ENCODE results near the gene COL11A2. TPM values are rescaled to one million over a fixed set of nuclear protein-coding genes. Genes with fewer than 3 reads are reported as not detected.
A peak's percentile ranks its signal among the peaks of the same experiment; 100 is the strongest.
"Not testable (repeated sequence)": the region's sequence is repeated elsewhere in the genome, so short reads cannot be mapped to it uniquely, and the experiment has no call there.

Gene COL11A2
- total RNA-seq, 5 donors from 2014 or later (not counting 1 experiment from before 2014, with no cell fraction given): 1.3 to 9.7 (median 2.7) TPM

GRCh38 chr6:33154349-33154748, 37.9 kb downstream of the COL11A2 start:
- Histone ChIP-seq H3K4me1 (ENCODE audit: control insufficient read depth in 1 of 2, extremely low read depth in 1 of 2, insufficient read depth in 2 of 2, low read length in 2 of 2) (no peaks in the 10 kb centered on the region), H3K9me3 (no peaks in the 10 kb centered on the region), H3K27ac (ENCODE audit: low read length) (no peak overlapping the region), H3K36me3 (ENCODE audit: control insufficient read depth in 2 of 2, extremely low read depth in 1 of 2, insufficient read depth in 1 of 2, low read length in 1 of 2) (no peaks in the 10 kb centered on the region), H3K4me3 (ENCODE audit: control insufficient read depth in 1 of 2, extremely low read depth in 1 of 2, low read length in 1 of 2) (no peak overlapping the region), H3K27me3 (replicated peaks in 1 of 2; ENCODE audit: control insufficient read depth in 2 of 2, extremely low read depth in 1 of 2, insufficient read depth in 2 of 2, low read length in 1 of 2) (peaks cover 0 to 17% of the 10 kb centered on the region in 2 experiments)
- Mint-ChIP-seq H3K4me1 (no peaks in the 10 kb centered on the region), H3K36me3 (no peaks in the 10 kb centered on the region), H3K27ac (no peak overlapping the region), H3K9me3 (peaks cover 4 to 11% (median 8%) of the 10 kb centered on the region in 3 donors), H3K27me3 (peaks cover 16 to 17% of the 10 kb centered on the region in 2 donors), H3K4me3 (no peak overlapping the region)
- ChIA-PET CTCF (interaction anchor here in 1 of 2 donors (0.8 kb wide), 1 partner anchor 28 kb away, joined by 3 read pairs; no protein-coding TSS in a partner anchor), POLR2A (no interaction called here)
- no peak for ATAC-seq (replicated peaks in 1 of 4)
- 83% methylated on average over 4 of the region's 4 CpGs for WGBS (ENCODE audit: insufficient coverage)
- DNase-seq: no peak

- Mint-ChIP-seq H3K4me3 (no peak overlapping the region), H3K9me3 (peaks cover 4 to 11% (median 8%) of the 10 kb centered on the region in 3 donors), H3K4me1 (peaks cover 0 to 1% (median 0%) of the 10 kb centered on the region in 3 donors), H3K36me3 (no peaks in the 10 kb centered on the region), H3K27ac (no peak overlapping the region), H3K27me3 (peaks cover 16 to 18% of the 10 kb centered on the region in 2 donors)
- H3K36me3 ChIP-seq (ENCODE audit: control insufficient read depth in 2 of 2, extremely low read depth in 1 of 2, insufficient read depth in 1 of 2, low read length in 1 of 2): no peaks in the 10 kb centered on the region
- H3K27ac ChIP-seq (ENCODE audit: low read length): no peak overlapping the region
- H3K27me3 ChIP-seq (replicated peaks in 1 of 2; ENCODE audit: control insufficient read depth in 2 of 2, extremely low read depth in 1 of 2, insufficient read depth in 2 of 2, low read length in 1 of 2): peaks cover 0 to 21% of the 10 kb centered on the region in 2 experiments
- no peak overlapping the region for H3K4me3 ChIP-seq (ENCODE audit: control insufficient read depth in 1 of 2, extremely low read depth in 1 of 2, low read length in 1 of 2)
- no peak for ATAC-seq (replicated peaks in 1 of 4)
- H3K9me3 ChIP-seq: no peaks in the 10 kb centered on the region
- ChIA-PET POLR2A (interaction anchor here in 1 of 2 donors (0.9 kb wide), 1 partner anchor 179 kb away, joined by 5 read pairs; no protein-coding TSS in a partner anchor), CTCF (interaction anchor here in 1 of 2 donors (0.7 kb wide), 1 partner anchor 107 kb away, joined by 3 read pairs; no protein-coding TSS in a partner anchor)
- H3K4me1 ChIP-seq (ENCODE audit: control insufficient read depth in 1 of 2, extremely low read depth in 1 of 2, insufficient read depth in 2 of 2, low read length in 2 of 2): no peaks in the 10 kb centered on the region
- WGBS (ENCODE audit: insufficient coverage): no CpG with 5 or more reads among the region's 1 CpG
- DNase-seq: no peak
Measured at GRCh38 chr6:33151050-33151449, 41.2 kb downstream of the COL11A2 start.

- not testable (repeated sequence) for H3K27ac ChIP-seq (ENCODE audit: low read length); H3K4me1 ChIP-seq (ENCODE audit: control insufficient read depth in 1 of 2, extremely low read depth in 1 of 2, insufficient read depth in 2 of 2, low read length in 2 of 2); H3K4me3 Mint-ChIP-seq; ATAC-seq (replicated peaks in 1 of 4); H3K36me3 ChIP-seq (ENCODE audit: control insufficient read depth in 2 of 2, extremely low read depth in 1 of 2, insufficient read depth in 1 of 2, low read length in 1 of 2); DNase-seq; H3K4me1 Mint-ChIP-seq; H3K36me3 Mint-ChIP-seq; H3K9me3 ChIP-seq; H3K27ac Mint-ChIP-seq; H3K4me3 ChIP-seq (ENCODE audit: control insufficient read depth in 1 of 2, extremely low read depth in 1 of 2, low read length in 1 of 2)
- WGBS (ENCODE audit: insufficient coverage): no CpG with 5 or more reads among the region's 3 CpGs
- Mint-ChIP-seq H3K27me3 (peaks cover 16 to 18% of the 10 kb centered on the region in 2 donors), H3K9me3 (peaks cover 4 to 11% (median 8%) of the 10 kb centered on the region in 3 donors)
- peaks cover 0 to 23% of the 10 kb centered on the region in 2 experiments for H3K27me3 ChIP-seq (replicated peaks in 1 of 2; ENCODE audit: control insufficient read depth in 2 of 2, extremely low read depth in 1 of 2, insufficient read depth in 2 of 2, low read length in 1 of 2)
- ChIA-PET CTCF (interaction anchor here in 1 of 2 donors (0.7 kb wide), 1 partner anchor 107 kb away, joined by 3 read pairs; no protein-coding TSS in a partner anchor), POLR2A (interaction anchor here in 1 of 2 donors (0.9 kb wide), 1 partner anchor 179 kb away, joined by 5 read pairs; no protein-coding TSS in a partner anchor)
Measured at GRCh38 chr6:33150560-33150959, 41.7 kb downstream of the COL11A2 start.

GRCh38 chr6:33147807-33148666, 44.2 kb downstream of the COL11A2 start:
- no CpG with 5 or more reads among the region's 8 CpGs for WGBS (ENCODE audit: insufficient coverage)
- POLR2A ChIA-PET: no interaction called here

GRCh38 chr6:33144373-33144772, 47.9 kb downstream of the COL11A2 start:
- Mint-ChIP-seq H3K36me3 (no peaks in the 10 kb centered on the region), H3K4me1 (peaks cover 0 to 2% (median 1%) of the 10 kb centered on the region in 3 donors), H3K4me3 (no peak overlapping the region), H3K9me3 (no peaks in the 10 kb centered on the region), H3K27ac (no peak overlapping the region), H3K27me3 (peaks cover 38 to 40% of the 10 kb centered on the region in 2 donors)
- DNase-seq (no peak), ATAC-seq (replicated peaks in 1 of 4) (no peak)
- 13% methylated on average over 1 of the region's 1 CpG for WGBS (ENCODE audit: insufficient coverage)
- Histone ChIP-seq H3K4me1 (ENCODE audit: control insufficient read depth in 1 of 2, extremely low read depth in 1 of 2, insufficient read depth in 2 of 2, low read length in 2 of 2) (no peaks in the 10 kb centered on the region), H3K4me3 (ENCODE audit: control insufficient read depth in 1 of 2, extremely low read depth in 1 of 2, low read length in 1 of 2) (no peak overlapping the region), H3K27me3 (replicated peaks in 1 of 2; ENCODE audit: control insufficient read depth in 2 of 2, extremely low read depth in 1 of 2, insufficient read depth in 2 of 2, low read length in 1 of 2) (peaks cover 0 to 31% of the 10 kb centered on the region in 2 experiments), H3K9me3 (no peaks in the 10 kb centered on the region), H3K36me3 (ENCODE audit: control insufficient read depth in 2 of 2, extremely low read depth in 1 of 2, insufficient read depth in 1 of 2, low read length in 1 of 2) (no peaks in the 10 kb centered on the region), H3K27ac (ENCODE audit: low read length) (no peak overlapping the region)
- ChIA-PET POLR2A (interaction anchor here in 1 of 2 donors (0.7 kb wide), 1 partner anchor 118 kb away, joined by 3 read pairs; no protein-coding TSS in a partner anchor), CTCF (interaction anchor here (0.6 to 0.9 kb wide), 3 partner anchors 17 to 360 kb away, joined by 3 to 9 read pairs (median 3); no protein-coding TSS in a partner anchor)

More at GRCh38 chr6:33147807-33148666, 44.2 kb downstream of the COL11A2 start:
- Histone ChIP-seq H3K9me3 (no peaks in the 10 kb centered on the region), H3K27me3 (replicated peaks in 1 of 2; ENCODE audit: control insufficient read depth in 2 of 2, extremely low read depth in 1 of 2, insufficient read depth in 2 of 2, low read length in 1 of 2) (peaks cover 0 to 18% of the 10 kb centered on the region in 2 experiments), H3K36me3 (ENCODE audit: control insufficient read depth in 2 of 2, extremely low read depth in 1 of 2, insufficient read depth in 1 of 2, low read length in 1 of 2) (no peaks in the 10 kb centered on the region), H3K4me3 (ENCODE audit: control insufficient read depth in 1 of 2, extremely low read depth in 1 of 2, low read length in 1 of 2) (no peak overlapping the region), H3K27ac (ENCODE audit: low read length) (no peak overlapping the region), H3K4me1 (ENCODE audit: control insufficient read depth in 1 of 2, extremely low read depth in 1 of 2, insufficient read depth in 2 of 2, low read length in 2 of 2) (no peaks in the 10 kb centered on the region)
- Mint-ChIP-seq H3K27ac (no peak overlapping the region), H3K4me3 (no peak overlapping the region), H3K27me3 (peaks cover 19 to 24% of the 10 kb centered on the region in 2 donors), H3K9me3 (peaks cover 4 to 11% (median 8%) of the 10 kb centered on the region in 3 donors), H3K4me1 (peaks cover 0 to 1% (median 0%) of the 10 kb centered on the region in 3 donors), H3K36me3 (no peaks in the 10 kb centered on the region)
- ATAC-seq (replicated peaks in 1 of 4): peak in 1 of 4 experiments; percentile 55
- CTCF ChIA-PET: interaction anchor here in 1 of 2 donors (0.6 to 2.3 kb wide), 2 partner anchors 44 to 101 kb away, joined by 3 to 7 read pairs; no protein-coding TSS in a partner anchor
- peak in 1 of 35 experiments; percentile 49 for DNase-seq

- DNase-seq: no peak
- POLR2A ChIA-PET: no interaction called here
- H3K27ac Mint-ChIP-seq: no peak overlapping the region
- no peaks in the 10 kb centered on the region for H3K36me3 Mint-ChIP-seq
- no peaks in the 10 kb centered on the region for H3K9me3 Mint-ChIP-seq
- Histone ChIP-seq H3K9me3 (no peaks in the 10 kb centered on the region), H3K4me3 (ENCODE audit: control insufficient read depth in 1 of 2, extremely low read depth in 1 of 2, low read length in 1 of 2) (no peak overlapping the region), H3K4me1 (ENCODE audit: control insufficient read depth in 1 of 2, extremely low read depth in 1 of 2, insufficient read depth in 2 of 2, low read length in 2 of 2) (no peaks in the 10 kb centered on the region), H3K36me3 (ENCODE audit: control insufficient read depth in 2 of 2, extremely low read depth in 1 of 2, insufficient read depth in 1 of 2, low read length in 1 of 2) (no peaks in the 10 kb centered on the region), H3K27me3 (replicated peaks in 1 of 2; ENCODE audit: control insufficient read depth in 2 of 2, extremely low read depth in 1 of 2, insufficient read depth in 2 of 2, low read length in 1 of 2) (peaks cover 0 to 31% of the 10 kb centered on the region in 2 experiments), H3K27ac (ENCODE audit: low read length) (no peak overlapping the region)
- no peak for ATAC-seq (replicated peaks in 1 of 4)
- WGBS (ENCODE audit: insufficient coverage): 63% methylated on average over 5 of the region's 14 CpGs
- H3K27me3 Mint-ChIP-seq: peaks cover 35% of the 10 kb centered on the region in 2 donors
- peaks cover 0 to 2% (median 1%) of the 10 kb centered on the region in 3 donors for H3K4me1 Mint-ChIP-seq
- CTCF ChIA-PET: no interaction called here
- H3K4me3 Mint-ChIP-seq: no peak overlapping the region
Measured at GRCh38 chr6:33143113-33143770, 49.0 kb downstream of the COL11A2 start.

Data from T-cell (primary cell).